Mammary epithelial cell (primary cell): ENCODE measurements around the gene IL17RB.

Experiments
- EZH2 ChIP-seq: IDR thresholded peaks from 2 replicates; pipeline ENCODE4 v1.6.1; 2012; ENCODE audit warnings: low read length, inconsistent platforms, borderline replicate concordance
- TF ChIP-seq, protein P1 (sequence below), 2 donors: IDR thresholded peaks in 1 of 2; conservative IDR thresholded peaks in 1 of 2; 2 replicates each; pipeline ENCODE4 v1.5.1; 2011 to 2012; ENCODE audit warnings: inconsistent platforms in 2 of 2, low read length in 2 of 2, mild to moderate bottlenecking in 2 of 2, control low read depth in 1 of 2, low read depth in 1 of 2; ENCODE audit not compliant: insufficient read depth in 1 of 2; ENCODE audit errors: extremely low read depth in 1 of 2

DNA sequence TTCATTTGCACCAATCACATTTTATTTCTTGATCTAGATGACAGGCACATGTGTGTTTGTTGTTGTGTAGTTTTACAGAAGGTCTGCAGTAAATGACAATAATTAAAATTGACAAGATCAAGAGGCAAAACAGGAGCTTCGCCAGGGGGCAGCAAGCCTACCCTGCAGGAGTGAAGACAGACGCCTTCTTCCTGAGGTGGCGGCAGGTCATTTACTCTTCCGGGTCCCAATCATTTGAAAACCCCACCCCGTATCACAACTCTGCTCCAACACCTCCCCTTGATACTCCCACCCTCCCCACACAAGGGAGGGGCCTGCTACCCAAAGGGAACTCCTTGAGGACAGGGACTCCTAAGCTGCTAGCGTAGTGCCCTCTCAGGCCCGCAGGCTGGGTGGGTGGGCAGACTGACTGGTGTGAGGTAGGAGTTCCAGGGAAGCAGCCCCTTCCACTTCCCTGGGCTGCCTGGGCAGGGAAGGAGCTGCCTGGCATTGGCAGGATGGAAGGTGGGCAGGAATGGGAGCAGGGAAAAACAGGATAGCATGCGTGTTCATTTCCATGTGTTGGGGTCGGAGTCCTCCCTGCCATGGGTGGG, 13.2 kb upstream of the IL17RB start:
- TF ChIP-seq, protein P1, sequence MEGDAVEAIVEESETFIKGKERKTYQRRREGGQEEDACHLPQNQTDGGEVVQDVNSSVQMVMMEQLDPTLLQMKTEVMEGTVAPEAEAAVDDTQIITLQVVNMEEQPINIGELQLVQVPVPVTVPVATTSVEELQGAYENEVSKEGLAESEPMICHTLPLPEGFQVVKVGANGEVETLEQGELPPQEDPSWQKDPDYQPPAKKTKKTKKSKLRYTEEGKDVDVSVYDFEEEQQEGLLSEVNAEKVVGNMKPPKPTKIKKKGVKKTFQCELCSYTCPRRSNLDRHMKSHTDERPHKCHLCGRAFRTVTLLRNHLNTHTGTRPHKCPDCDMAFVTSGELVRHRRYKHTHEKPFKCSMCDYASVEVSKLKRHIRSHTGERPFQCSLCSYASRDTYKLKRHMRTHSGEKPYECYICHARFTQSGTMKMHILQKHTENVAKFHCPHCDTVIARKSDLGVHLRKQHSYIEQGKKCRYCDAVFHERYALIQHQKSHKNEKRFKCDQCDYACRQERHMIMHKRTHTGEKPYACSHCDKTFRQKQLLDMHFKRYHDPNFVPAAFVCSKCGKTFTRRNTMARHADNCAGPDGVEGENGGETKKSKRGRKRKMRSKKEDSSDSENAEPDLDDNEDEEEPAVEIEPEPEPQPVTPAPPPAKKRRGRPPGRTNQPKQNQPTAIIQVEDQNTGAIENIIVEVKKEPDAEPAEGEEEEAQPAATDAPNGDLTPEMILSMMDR (conservative IDR thresholded peaks at IDR 0.05 in 1 of 2, IDR thresholded peaks at IDR 0.05 in 1 of 2; ENCODE audit: extremely low read depth in 1 of 2, insufficient read depth in 1 of 2, low read depth in 1 of 2, low read length in 2 of 2): no peak
- no peak for TF ChIP-seq EZH2
